Activated naive CD4-positive, alpha-beta T cell treated with anti-CD3 and anti-CD28 coated beads for 36 hours (primary cell): ENCODE results near the gene CDK5R2. TPM values are rescaled to one million over a fixed set of nuclear protein-coding genes. Genes with fewer than 3 reads are reported as not detected.
A peak's percentile ranks its signal among the peaks of the same experiment; 100 is the strongest.

Experiments
- CTCF ChIA-PET: fragments of 350-600 bp; sonication (Branson Sonifier 250); formaldehyde crosslinking; loops from one replicate; lab custom pipeline; 2021; ENCODE audit warnings: antibody characterized with exemption; lab: Charles Lee
- DNase-seq: peaks from one replicate; pipeline ENCODE4 v3.0.0-alpha.2; 2020
- H3K27ac Mint-ChIP-seq: one replicate; pipeline ENCODE4 v1.8.0; 2021; ENCODE audit warnings: mild to moderate bottlenecking, mixed read lengths
- H3K27me3 Mint-ChIP-seq: one replicate; pipeline ENCODE4 v1.8.0; 2021; ENCODE audit warnings: low read depth, mixed read lengths
- H3K36me3 Mint-ChIP-seq: one replicate; pipeline ENCODE4 v1.8.0; 2021; ENCODE audit warnings: low read depth, mixed read lengths
- H3K4me1 Mint-ChIP-seq: one replicate; pipeline ENCODE4 v1.8.0; 2021; ENCODE audit warnings: low read depth, mixed read lengths
- H3K4me3 Mint-ChIP-seq: one replicate; pipeline ENCODE4 v1.8.0; 2021; ENCODE audit warnings: mild to moderate bottlenecking, moderate library complexity, mixed read lengths
- H3K9me3 Mint-ChIP-seq: one replicate; pipeline ENCODE4 v1.8.0; 2021; ENCODE audit warnings: mixed read lengths
- intact Hi-C: fragments of 100-400 bp; cut with micrococcal nuclease; formaldehyde crosslinking; loops from one replicate; pipeline ENCODE4 v1.15.1; 2023
- total RNA-seq, 2 experiments: library from RNA; stranded (reverse); gene quantifications; one replicate each; pipeline ENCODE4 v1.2.3, GENCODE V29; 2021

The CDK5R2 gene
- total RNA-seq, 2 experiments from 2014 or later = not detected

DNA sequence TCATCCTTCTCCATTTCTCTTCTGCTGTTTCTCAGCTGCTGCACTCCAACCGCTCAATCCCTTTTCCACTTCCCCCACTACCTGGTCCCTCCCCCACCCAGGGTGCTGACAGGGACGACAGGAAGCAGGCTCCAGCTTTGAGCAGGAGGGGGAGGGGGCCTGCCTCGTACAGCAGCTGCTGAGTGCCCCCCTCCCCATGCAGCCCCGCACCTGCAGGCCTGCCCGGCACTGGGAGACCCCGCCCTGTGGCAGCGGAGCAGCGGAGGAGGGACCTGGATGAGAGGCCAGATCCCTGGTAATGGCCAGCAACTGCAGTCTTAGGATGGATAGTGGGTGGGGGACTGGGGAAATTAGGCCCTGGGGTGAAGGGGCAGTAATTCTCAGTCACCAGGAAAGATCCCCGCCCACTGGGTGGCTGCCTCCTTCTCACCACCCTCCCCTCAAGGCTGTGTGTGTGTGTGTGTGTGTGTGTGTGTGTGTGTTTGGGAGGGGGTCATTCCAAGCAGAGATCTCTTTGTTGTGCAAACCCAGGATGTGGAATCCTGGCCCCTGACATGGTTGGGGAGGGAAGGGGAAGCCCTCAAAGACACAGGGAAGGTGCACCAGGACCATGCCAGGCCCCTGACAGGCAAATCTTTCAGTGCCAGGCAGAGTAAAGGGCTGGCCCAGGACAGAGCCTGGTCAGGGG, 40.6 kb downstream of the CDK5R2 start:
- DNase-seq = no peak
- CTCF ChIA-PET = no interaction called here
- no peaks in the 10 kb centered on the region for H3K36me3 Mint-ChIP-seq
- peaks cover 14% of the 10 kb centered on the region for H3K4me1 Mint-ChIP-seq
- H3K9me3 Mint-ChIP-seq = no peaks in the 10 kb centered on the region
- H3K27ac Mint-ChIP-seq = no peak overlapping the region
- H3K4me3 Mint-ChIP-seq = no peak overlapping the region
- H3K27me3 Mint-ChIP-seq = peaks cover 67% of the 10 kb centered on the region
- intact Hi-C loops = loop anchor here (5.0 kb wide), 1 partner anchor 57 kb away; no protein-coding TSS in a partner anchor

DNA sequence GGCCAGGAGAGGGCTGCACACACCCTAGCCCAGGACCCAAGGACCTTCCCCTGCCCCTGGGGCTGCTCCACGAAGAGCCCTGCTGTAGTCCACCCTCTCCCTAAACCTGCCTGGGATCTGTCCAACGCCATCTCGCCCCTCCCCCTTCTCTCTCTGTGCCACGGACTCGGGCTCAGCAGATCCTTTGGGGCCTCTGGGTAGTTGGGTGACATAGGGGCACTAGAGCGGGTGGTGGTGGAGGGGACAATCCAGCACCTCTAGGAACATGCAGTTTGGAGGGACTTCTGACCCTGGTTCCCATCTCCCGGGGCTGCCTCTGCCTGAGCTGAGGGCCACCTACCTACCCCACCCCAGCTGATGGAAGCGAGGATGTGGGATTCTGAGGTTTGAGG, 41.1 kb downstream of the CDK5R2 start:
- H3K27ac Mint-ChIP-seq = no peak overlapping the region
- no peak overlapping the region for H3K4me3 Mint-ChIP-seq
- H3K9me3 Mint-ChIP-seq = no peaks in the 10 kb centered on the region
- CTCF ChIA-PET = no interaction called here
- peaks cover 12% of the 10 kb centered on the region for H3K4me1 Mint-ChIP-seq
- no peaks in the 10 kb centered on the region for H3K36me3 Mint-ChIP-seq
- peaks cover 66% of the 10 kb centered on the region for H3K27me3 Mint-ChIP-seq
- DNase-seq = no peak
- intact Hi-C loops = no loop called here

DNA sequence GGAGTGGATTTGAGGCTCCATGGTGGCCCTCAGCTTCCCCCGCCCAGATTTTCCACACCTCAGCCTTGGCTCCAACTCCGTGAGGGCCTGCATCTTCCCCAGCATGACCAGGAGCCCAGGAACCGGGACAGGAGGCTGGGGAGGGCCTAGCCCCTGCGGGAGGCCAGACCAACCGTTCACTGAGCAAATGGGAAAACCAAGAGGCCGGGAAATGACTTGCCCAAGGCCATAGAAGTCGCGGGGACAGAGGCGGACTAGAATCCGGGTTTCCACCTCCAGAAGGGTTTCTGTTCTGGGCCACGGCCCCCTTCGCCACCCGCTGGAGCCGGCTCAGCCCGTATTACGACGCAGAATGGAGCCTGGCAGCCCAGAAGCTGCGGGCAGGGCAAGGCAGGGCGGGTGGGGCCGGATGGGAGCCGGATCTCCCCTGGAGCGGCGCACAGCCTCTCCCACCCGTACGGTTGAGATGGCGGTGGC, 41.7 kb downstream of the CDK5R2 start:
- intact Hi-C loops = no loop called here
- H3K27ac Mint-ChIP-seq = no peak overlapping the region
- peaks cover 9% of the 10 kb centered on the region for H3K4me1 Mint-ChIP-seq
- H3K4me3 Mint-ChIP-seq = no peak overlapping the region
- DNase-seq = no peak
- CTCF ChIA-PET = interaction anchor here (0.9 to 1.7 kb wide), 3 partner anchors 21 to 103 kb away, joined by 5 to 10 read pairs (median 6); no protein-coding TSS in a partner anchor
- H3K36me3 Mint-ChIP-seq = no peaks in the 10 kb centered on the region
- peaks cover 65% of the 10 kb centered on the region for H3K27me3 Mint-ChIP-seq
- H3K9me3 Mint-ChIP-seq = no peaks in the 10 kb centered on the region

DNA sequence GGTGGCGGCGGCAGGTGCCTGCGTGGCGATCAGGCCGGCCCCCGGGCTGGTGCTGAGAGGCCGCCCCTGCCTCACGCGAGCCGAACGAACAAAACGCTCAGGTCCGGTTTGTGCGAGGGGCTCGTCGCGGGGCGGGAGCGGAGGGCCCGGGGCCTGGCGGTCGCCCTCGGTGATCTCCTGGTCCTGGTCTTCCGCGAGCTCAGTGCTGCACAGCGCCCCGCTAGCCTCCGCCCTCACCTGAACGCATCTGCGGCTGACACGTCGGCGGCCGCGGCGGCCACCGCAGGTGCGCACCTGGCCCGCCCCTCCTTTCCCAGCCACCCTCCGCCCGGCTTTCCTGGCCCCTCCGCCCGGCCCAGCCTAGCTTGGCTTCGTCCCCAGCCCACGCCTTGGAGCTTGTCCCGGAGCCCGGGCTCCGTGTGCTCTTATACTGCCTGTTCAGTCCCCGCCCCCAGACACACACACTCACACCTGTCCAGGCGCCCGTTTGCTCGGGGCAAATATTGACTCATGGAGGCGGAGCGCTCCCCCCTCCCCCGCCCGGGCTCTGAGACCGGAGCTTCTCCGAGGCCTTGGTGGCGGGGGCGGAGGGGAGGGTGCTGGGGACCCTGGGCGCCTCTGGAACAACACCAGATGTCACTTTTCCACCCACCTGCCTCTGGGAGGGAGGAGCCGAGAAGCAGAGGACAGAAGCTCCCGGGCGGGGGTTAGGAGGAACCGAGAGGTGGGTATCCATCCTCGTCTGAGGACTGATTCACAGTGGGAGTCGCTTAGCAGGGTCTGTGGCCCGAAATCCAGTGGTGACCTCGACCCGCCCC, 42.3 kb downstream of the CDK5R2 start:
- DNase-seq = peak; percentile 70
- H3K27me3 Mint-ChIP-seq = peaks cover 63% of the 10 kb centered on the region
- no peaks in the 10 kb centered on the region for H3K36me3 Mint-ChIP-seq
- H3K4me1 Mint-ChIP-seq = peaks cover 9% of the 10 kb centered on the region
- CTCF ChIA-PET = interaction anchor here (0.7 to 2.3 kb wide), 11 partner anchors 9 to 292 kb away, joined by 3 to 10 read pairs (median 5); no protein-coding TSS in a partner anchor
- no peak overlapping the region for H3K4me3 Mint-ChIP-seq
- intact Hi-C loops = loop anchor here (2.0 kb wide), 1 partner anchor 149 kb away; no protein-coding TSS in a partner anchor
- H3K9me3 Mint-ChIP-seq = no peaks in the 10 kb centered on the region
- no peak overlapping the region for H3K27ac Mint-ChIP-seq

DNA sequence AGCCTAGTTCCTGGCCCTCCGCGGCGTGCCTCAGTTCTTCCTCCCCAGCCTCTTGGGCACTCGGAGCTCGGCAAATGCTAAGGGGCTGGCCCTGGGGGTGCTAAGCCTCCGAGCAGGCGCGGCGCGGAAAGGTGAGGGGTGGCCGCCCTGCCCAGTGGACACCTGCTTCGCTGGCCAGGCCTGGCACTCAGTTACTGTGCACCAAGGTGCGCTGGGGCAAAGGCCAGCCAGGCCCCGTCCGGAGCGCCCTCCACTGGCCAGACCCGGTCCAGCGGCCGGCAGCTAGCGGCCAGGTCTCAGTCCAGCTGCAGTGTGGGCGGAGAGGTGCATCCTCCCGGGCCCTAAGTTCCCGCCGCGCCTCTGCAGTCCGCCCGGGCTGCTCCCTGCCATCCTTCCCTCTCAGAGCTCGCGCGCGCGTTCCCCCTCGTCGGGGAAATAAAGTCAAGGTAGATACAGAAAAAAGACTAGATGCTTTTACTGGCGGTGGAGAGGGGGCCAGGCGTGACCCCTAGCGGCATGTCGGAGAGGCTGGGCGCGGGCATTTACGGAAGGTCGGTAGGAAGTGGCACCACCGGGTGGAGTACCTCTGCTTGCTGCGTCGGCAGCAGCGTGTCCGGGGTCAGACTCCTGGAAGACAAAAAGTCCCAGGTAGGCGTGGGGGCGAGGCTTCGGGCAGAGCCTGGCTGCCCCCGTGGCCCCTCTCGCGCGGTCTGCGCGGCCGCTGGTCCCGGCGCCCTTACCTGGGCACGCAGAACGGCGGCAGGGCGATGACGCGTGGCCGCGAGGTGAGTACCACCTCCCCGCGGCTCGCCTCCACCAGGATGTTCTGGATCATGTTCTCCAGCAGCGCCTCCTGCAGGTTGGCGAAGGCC, 43.2 kb downstream of the CDK5R2 start:
- Mint-ChIP-seq H3K9me3 (no peaks in the 10 kb centered on the region), H3K27me3 (peaks cover 59% of the 10 kb centered on the region), H3K4me1 (peaks cover 9% of the 10 kb centered on the region), H3K4me3 (peak overlapping the region; percentile 42), H3K36me3 (no peaks in the 10 kb centered on the region), H3K27ac (no peak overlapping the region)
- intact Hi-C loops = loop anchor here (1.0 to 2.0 kb wide), 2 partner anchors 22 to 150 kb away; no protein-coding TSS in a partner anchor
- peak; percentile 76 for DNase-seq
- CTCF ChIA-PET = interaction anchor here (0.7 to 2.3 kb wide), 10 partner anchors 8 to 291 kb away, joined by 3 to 10 read pairs (median 5); no protein-coding TSS in a partner anchor

DNA sequence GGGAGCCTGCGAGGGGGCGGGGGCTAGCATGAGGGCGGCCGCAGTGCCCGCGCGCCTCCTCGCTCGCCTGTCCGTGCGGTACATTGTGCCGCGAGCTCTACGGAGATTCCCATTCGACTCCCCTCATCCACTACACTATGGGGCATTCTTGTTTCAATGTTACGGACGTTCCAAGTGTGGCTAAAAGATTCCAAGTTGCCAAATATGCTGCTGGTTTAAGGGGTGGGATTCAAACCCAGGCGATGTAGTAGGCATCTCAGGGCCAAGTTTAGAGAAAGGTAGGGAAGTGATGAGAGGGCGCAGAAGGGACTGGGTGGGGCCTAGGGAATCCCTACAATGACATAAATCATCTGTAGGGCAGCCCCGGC, 43.8 kb downstream of the CDK5R2 start:
- CTCF ChIA-PET = interaction anchor here (0.7 to 2.8 kb wide), 6 partner anchors 8 to 259 kb away, joined by 3 to 17 read pairs (median 6); no protein-coding TSS in a partner anchor
- no peak overlapping the region for H3K4me3 Mint-ChIP-seq

DNA sequence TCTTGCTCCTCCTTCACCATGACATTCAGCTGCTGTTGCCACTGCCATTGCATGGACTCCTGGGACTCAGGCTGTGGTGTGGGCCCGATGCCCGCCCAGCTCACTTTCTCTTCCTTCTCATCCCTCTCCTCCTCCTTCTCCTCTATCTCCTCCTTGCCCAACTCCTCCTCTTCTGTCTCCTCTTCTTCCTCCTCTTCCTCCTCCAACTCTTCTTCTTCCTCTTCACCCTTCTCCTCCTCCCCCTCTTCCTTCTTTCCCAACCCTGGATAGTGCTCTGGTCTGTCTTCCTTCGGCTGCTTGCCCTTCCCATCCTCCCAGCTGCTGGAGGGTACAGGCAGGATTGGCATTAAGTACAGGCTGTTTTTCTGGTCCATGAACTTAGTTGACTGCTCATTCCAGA, 44.5 kb downstream of the CDK5R2 start:
- CTCF ChIA-PET = interaction anchor here (0.6 to 2.8 kb wide), 5 partner anchors 9 to 350 kb away, joined by 3 to 17 read pairs (median 6); no protein-coding TSS in a partner anchor
- H3K36me3 Mint-ChIP-seq = no peaks in the 10 kb centered on the region
- no peak for DNase-seq
- H3K9me3 Mint-ChIP-seq = no peaks in the 10 kb centered on the region
- H3K4me1 Mint-ChIP-seq = peaks cover 9% of the 10 kb centered on the region
- H3K4me3 Mint-ChIP-seq = no peak overlapping the region
- intact Hi-C loops = loop anchor here (1.0 to 2.0 kb wide), 2 partner anchors 24 to 151 kb away; no protein-coding TSS in a partner anchor
- no peak overlapping the region for H3K27ac Mint-ChIP-seq
- H3K27me3 Mint-ChIP-seq = peaks cover 50% of the 10 kb centered on the region

More for the DNA sequence above, 43.8 kb downstream of the CDK5R2 start:
- peaks cover 9% of the 10 kb centered on the region for H3K4me1 Mint-ChIP-seq
- H3K27ac Mint-ChIP-seq = no peak overlapping the region
- intact Hi-C loops = loop anchor here (1.0 to 2.0 kb wide), 2 partner anchors 23 to 150 kb away; no protein-coding TSS in a partner anchor
- no peak for DNase-seq
- no peaks in the 10 kb centered on the region for H3K36me3 Mint-ChIP-seq
- H3K27me3 Mint-ChIP-seq = peaks cover 54% of the 10 kb centered on the region
- no peaks in the 10 kb centered on the region for H3K9me3 Mint-ChIP-seq

DNA sequence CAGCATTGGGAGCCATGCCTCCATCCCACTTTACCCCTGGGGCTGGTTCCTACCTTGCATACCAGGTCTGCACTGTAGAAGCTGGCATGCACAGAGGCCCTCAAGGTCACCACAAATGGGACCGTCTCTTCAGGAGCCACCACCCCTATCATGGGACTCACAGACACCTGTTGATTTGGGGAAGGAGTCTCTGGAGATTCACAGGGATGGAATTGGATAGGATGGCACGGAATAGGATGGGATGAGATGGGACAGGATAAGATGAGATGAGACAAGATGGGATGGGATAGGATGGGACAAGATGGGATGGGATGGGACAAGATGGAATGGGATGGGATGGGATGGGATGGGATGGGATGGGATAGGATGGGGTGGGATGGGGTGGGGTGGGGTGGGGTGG, 49.8 kb downstream of the CDK5R2 start:
- CTCF ChIA-PET = interaction anchor here (0.7 to 2.1 kb wide), 10 partner anchors 10 to 133 kb away, joined by 3 to 8 read pairs (median 4); no protein-coding TSS in a partner anchor
- Mint-ChIP-seq H3K27ac (no peak overlapping the region), H3K27me3 (peaks cover 26% of the 10 kb centered on the region), H3K9me3 (no peaks in the 10 kb centered on the region), H3K36me3 (no peaks in the 10 kb centered on the region), H3K4me3 (no peak overlapping the region), H3K4me1 (no peaks in the 10 kb centered on the region)
- DNase-seq = no peak
- intact Hi-C loops = no loop called here

DNA sequence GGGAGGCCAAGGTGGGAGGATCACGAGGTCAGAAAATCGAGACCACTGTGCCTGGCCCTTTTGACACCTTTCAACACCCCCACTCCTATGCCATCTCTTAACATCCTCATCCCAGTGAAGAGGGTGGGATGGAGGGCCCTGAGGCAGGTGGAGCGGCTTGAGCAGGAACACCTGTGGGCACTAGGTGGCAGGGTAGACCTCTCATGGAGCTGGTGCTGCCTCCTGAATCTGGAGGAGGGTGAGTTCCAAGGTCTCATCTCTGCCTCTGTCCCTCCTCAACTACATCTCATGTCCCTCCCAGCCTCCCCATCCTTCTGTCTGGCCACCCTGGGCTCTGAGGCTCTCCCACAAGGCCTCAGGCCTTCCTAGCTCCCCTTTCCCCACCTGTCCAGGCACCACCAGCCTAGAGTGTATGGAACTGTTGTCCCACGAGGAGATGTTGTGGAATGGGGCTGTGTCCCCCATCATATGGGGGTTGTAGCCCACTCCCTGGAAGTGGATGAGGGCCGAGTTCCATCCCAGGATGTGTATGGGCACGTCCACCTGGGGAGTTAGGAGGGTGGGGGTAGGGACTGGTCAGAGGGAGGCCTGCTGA, 50.8 kb downstream of the CDK5R2 start:
- Mint-ChIP-seq H3K36me3 (no peaks in the 10 kb centered on the region), H3K4me1 (no peaks in the 10 kb centered on the region), H3K27me3 (peaks cover 19% of the 10 kb centered on the region), H3K4me3 (no peak overlapping the region), H3K9me3 (no peaks in the 10 kb centered on the region), H3K27ac (no peak overlapping the region)
- peak; percentile 41 for DNase-seq
- CTCF ChIA-PET = interaction anchor here (0.6 to 1.7 kb wide), 11 partner anchors 8 to 627 kb away, joined by 3 to 7 read pairs (median 5); no protein-coding TSS in a partner anchor
- intact Hi-C loops = no loop called here

DNA sequence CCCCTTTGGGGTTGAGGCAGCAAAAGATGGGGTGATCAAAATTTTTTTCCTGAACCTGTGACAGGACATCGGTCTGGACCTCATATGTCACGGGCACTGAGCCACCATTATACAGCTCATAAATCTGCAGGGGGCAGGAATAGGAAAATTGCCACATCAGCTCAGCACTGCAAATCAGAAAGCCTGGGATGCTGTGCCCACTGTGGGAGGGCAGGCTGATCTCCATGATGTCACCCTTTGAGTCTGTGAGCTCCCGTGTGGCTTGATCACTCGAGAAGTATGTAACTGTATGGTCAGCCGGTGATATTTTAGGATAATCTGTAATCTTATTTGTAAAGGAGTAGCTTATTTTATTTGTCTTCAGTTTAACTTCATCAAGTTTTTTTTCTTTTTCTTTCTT, 51.4 kb downstream of the CDK5R2 start:
- H3K9me3 Mint-ChIP-seq = no peaks in the 10 kb centered on the region
- no peaks in the 10 kb centered on the region for H3K36me3 Mint-ChIP-seq
- CTCF ChIA-PET = interaction anchor here (0.6 to 1.7 kb wide), 16 partner anchors 9 to 628 kb away, joined by 3 to 7 read pairs (median 4); no protein-coding TSS in a partner anchor
- H3K27ac Mint-ChIP-seq = no peak overlapping the region
- no peak for DNase-seq
- H3K4me1 Mint-ChIP-seq = no peaks in the 10 kb centered on the region
- intact Hi-C loops = no loop called here
- H3K4me3 Mint-ChIP-seq = no peak overlapping the region
- H3K27me3 Mint-ChIP-seq = peaks cover 13% of the 10 kb centered on the region
